Tibial nerve (tissue), 4 donors: ENCODE measurements around the gene BMP2K. TPM values are rescaled to one million over a fixed set of nuclear protein-coding genes. Genes with fewer than 3 reads are reported as not detected.

Experiments used
- DNase-seq, 2 donors: peaks; one replicate each; pipeline ENCODE4 v3.0.0-alpha.2; 2019; ENCODE audit warnings: low spot score in 2 of 2
- H3K27ac ChIP-seq, 4 donors: fragments of 200-600 bp; sonication (generic) in 3 of 4; one replicate each; pipeline ENCODE4 v1.5.1; 2017 to 2019; ENCODE audit warnings: mild to moderate bottlenecking in 1 of 4
- H3K27me3 ChIP-seq, 2 donors: fragments of 200-600 bp; sonication (generic) in 1 of 2; one replicate each; pipeline versions ENCODE4 v1.5.1 to v1.6.0; 2017 to 2019
- H3K36me3 ChIP-seq, 3 donors: fragments of 200-600 bp; sonication (generic); one replicate each; pipeline ENCODE4 v1.5.1; 2018 to 2019
- H3K4me1 ChIP-seq, 4 donors: fragments of 200-600 bp; sonication (generic) in 3 of 4; one replicate each; pipeline ENCODE4 v1.5.1; 2017 to 2019
- H3K4me3 ChIP-seq, 4 donors: fragments of 200-600 bp; sonication (generic) in 3 of 4; one replicate each; pipeline ENCODE4 v1.5.1; 2017 to 2019; ENCODE audit warnings: mild to moderate bottlenecking in 1 of 4, moderate library complexity in 1 of 4
- H3K9me3 ChIP-seq, 4 donors: fragments of 200-600 bp; sonication (generic) in 3 of 4; one replicate each; pipeline ENCODE4 v1.5.1; 2017 to 2019
- CTCF ChIP-seq, 5 experiments: fragments of 200-600 bp in 3 of 5; fragments of 450-650 bp in 2 of 5; sonication (generic) in 3 of 5; IDR thresholded peaks; one replicate each; pipeline ENCODE4 v1.5.1; 2016 to 2019; ENCODE audit warnings: antibody characterized with exemption in 5 of 5, mild to moderate bottlenecking in 3 of 5, moderate library complexity in 2 of 5
- EP300 ChIP-seq, 2 donors: sonication (generic); formaldehyde crosslinking; IDR thresholded peaks; one replicate each; pipeline ENCODE4 v1.6.1; 2017; ENCODE audit warnings: antibody characterized with exemption in 2 of 2, mild to moderate bottlenecking in 1 of 2
- POLR2A ChIP-seq, 2 donors: fragments of 450-650 bp; IDR thresholded peaks; one replicate each; pipeline ENCODE4 v1.6.1; 2017; ENCODE audit warnings: antibody characterized with exemption in 2 of 2, mild to moderate bottlenecking in 2 of 2, moderate library complexity in 2 of 2
- WGBS, 2 donors: methylation state at CpG; one replicate each; pipeline ENCODE4 v1.1.5; 2018; 5-methylcytosine and 5-hydroxymethylcytosine counted together
- small RNA-seq: library from RNA; depleted of rRNA; stranded (forward); fragments of <200 nt; gene quantifications from one replicate; pipeline ENCODE3, GENCODE V24; 2016
- total RNA-seq, 4 donors: library from RNA; depleted of rRNA; stranded (reverse); fragments of >200 nt; gene quantifications; one replicate each; pipeline ENCODE4 v1.1.0, GENCODE V29; 2016

BMP2K gene
- total RNA-seq, 4 donors from 2014 or later, result 39.8 to 84.8 (median 67.0) TPM

- Histone ChIP-seq H3K36me3 (no peaks in the 10 kb centered on the region), H3K27me3 (no peaks in the 10 kb centered on the region), H3K27ac (no peak overlapping the region), H3K9me3 (no peaks in the 10 kb centered on the region), H3K4me3 (no peak overlapping the region), H3K4me1 (peaks cover 0 to 22% (median 0%) of the 10 kb centered on the region in 4 donors)
- TF ChIP-seq CTCF (IDR thresholded peaks at IDR 0.05) (no peak), POLR2A (IDR thresholded peaks at IDR 0.05) (no peak), EP300 (IDR thresholded peaks at IDR 0.05) (no peak)
- 91 to 92% methylated on average over 5 of the region's 5 CpGs for WGBS, 2 donors
- no peak for DNase-seq
Observed at GRCh38 chr4:78956975-78957374, 180.8 kb downstream of the BMP2K start.

- Histone ChIP-seq H3K36me3 (no peaks in the 10 kb centered on the region), H3K27me3 (no peaks in the 10 kb centered on the region), H3K4me3 (no peak overlapping the region), H3K27ac (peak overlapping the region in 3 of 4 donors; percentile 13 to 86 (median 70)), H3K9me3 (peaks cover 0 to 4% (median 0%) of the 10 kb centered on the region in 4 donors), H3K4me1 (peaks cover 0 to 36% (median 0%) of the 10 kb centered on the region in 4 donors)
- no peak for DNase-seq
- TF ChIP-seq CTCF (IDR thresholded peaks at IDR 0.05), result no peak
- no peak for TF ChIP-seq POLR2A (IDR thresholded peaks at IDR 0.05)
- TF ChIP-seq EP300 (IDR thresholded peaks at IDR 0.05), result no peak
- WGBS, 2 donors, result 64 to 81% methylated on average over 3 of the region's 3 CpGs
Observed at GRCh38 chr4:78960926-78961325, 184.8 kb downstream of the BMP2K start.

Small RNA genes within 50 kb of the gene (small RNA-seq; reads per million reads assigned to genes)
- gene AC098818.1, result not detected
- not detected for gene MIR5096
- not detected for gene RN7SL127P

Other genes starting within 250 kb of the BMP2K start
- 100 to 1,000 TPM in 2 of 4 donors, 10 to 100 TPM in 2; 29.7 to 170 (median 95.7) TPM for gene ANXA3, start 224.6 kb upstream of the BMP2K start, total RNA-seq
- 10 to 100 TPM; 12.9 to 30.4 (median 16.2) TPM for gene PAQR3, start 163.1 kb downstream of the BMP2K start, total RNA-seq